GM12864 (cell line): ENCODE data around the gene P2RX6.

Experiments
- DNase-seq: peaks from one replicate; pipeline ENCODE4 v3.0.0-alpha.2; 2011; ENCODE audit warnings: low read depth
- H3K4me3 ChIP-seq: 2 replicates; pipeline ENCODE4 v1.5.1; 2011; ENCODE audit warnings: mild to moderate bottlenecking, low read depth, low read length, control low read depth
- CTCF ChIP-seq: IDR thresholded peaks from 2 replicates; pipeline ENCODE4 v1.5.1; 2011; ENCODE audit warnings: low read depth, mild to moderate bottlenecking, moderate library complexity, low read length, control low read depth, inconsistent platforms; ENCODE audit errors: missing control alignments

P2RX6 gene

GRCh38 chr22:21026783-21027692 is 12.1 kb downstream of the P2RX6 start:
- DNase-seq, result no peak
- TF ChIP-seq CTCF, result no peak
- no peak overlapping the region for H3K4me3 ChIP-seq

GRCh38 chr22:21028277-21029251 is 13.6 kb downstream of the P2RX6 start:
- no peak overlapping the region for H3K4me3 ChIP-seq
- DNase-seq, result no peak
- TF ChIP-seq CTCF, result no peak

GRCh38 chr22:21029486-21030025 is 14.6 kb downstream of the P2RX6 start:
- DNase-seq, result no peak
- H3K4me3 ChIP-seq, result no peak overlapping the region
- no peak for TF ChIP-seq CTCF

GRCh38 chr22:21030032-21030431 is 15.1 kb downstream of the P2RX6 start:
- no peak for TF ChIP-seq CTCF
- DNase-seq, result no peak
- H3K4me3 ChIP-seq, result no peak overlapping the region

GRCh38 chr22:21030621-21031544 is 15.9 kb downstream of the P2RX6 start:
- no peak for TF ChIP-seq CTCF
- DNase-seq, result no peak
- no peak overlapping the region for H3K4me3 ChIP-seq

GRCh38 chr22:21031545-21032036 is 16.6 kb downstream of the P2RX6 start:
- no peak overlapping the region for H3K4me3 ChIP-seq
- no peak for TF ChIP-seq CTCF
- no peak for DNase-seq
